Neuron (in vitro differentiated cells): Measurements from ENCODE around the gene EMC6.

Experiments used
- H2AFZ ChIP-seq: one replicate; pipeline ENCODE4 v1.6.1; 2013; ENCODE audit warnings: low read depth, mild to moderate bottlenecking, inconsistent platforms, low read length, moderate library complexity
- H3K27me3 ChIP-seq: one replicate; pipeline ENCODE4 v1.6.1; 2013; ENCODE audit warnings: low read length; ENCODE audit not compliant: insufficient read depth
- H3K36me3 ChIP-seq: one replicate; pipeline ENCODE4 v1.6.1; 2013; ENCODE audit warnings: low read length; ENCODE audit not compliant: insufficient read depth
- H3K4me1 ChIP-seq: one replicate; pipeline ENCODE4 v1.6.1; 2013; ENCODE audit warnings: low read length; ENCODE audit not compliant: insufficient read depth
- H3K4me3 ChIP-seq: 2 replicates; pipeline ENCODE4 v1.5.1; 2013; ENCODE audit warnings: mild to moderate bottlenecking, low read length, moderate library complexity
- H3K9me3 ChIP-seq: one replicate; pipeline ENCODE4 v1.6.1; 2013; ENCODE audit warnings: low read length

Gene EMC6

GRCh38 chr17:3718201-3718600, 49.6 kb downstream of the EMC6 start:
- peaks cover 49% of the 10 kb centered on the region for H3K36me3 ChIP-seq
- H3K4me1 ChIP-seq, result peaks cover 7% of the 10 kb centered on the region
- H2AFZ ChIP-seq, result no peak overlapping the region
- H3K27me3 ChIP-seq, result no peaks in the 10 kb centered on the region
- H3K4me3 ChIP-seq, result no peak overlapping the region
- H3K9me3 ChIP-seq, result no peaks in the 10 kb centered on the region

GRCh38 chr17:3719265-3719664, 50.7 kb downstream of the EMC6 start:
- H3K4me1 ChIP-seq, result peaks cover 7% of the 10 kb centered on the region
- H2AFZ ChIP-seq, result no peak overlapping the region
- H3K36me3 ChIP-seq, result peaks cover 49% of the 10 kb centered on the region
- H3K27me3 ChIP-seq, result no peaks in the 10 kb centered on the region
- no peak overlapping the region for H3K4me3 ChIP-seq
- no peaks in the 10 kb centered on the region for H3K9me3 ChIP-seq
